Measurements from ENCODE around the gene CCDC12.

The CCDC12 gene

DNA sequence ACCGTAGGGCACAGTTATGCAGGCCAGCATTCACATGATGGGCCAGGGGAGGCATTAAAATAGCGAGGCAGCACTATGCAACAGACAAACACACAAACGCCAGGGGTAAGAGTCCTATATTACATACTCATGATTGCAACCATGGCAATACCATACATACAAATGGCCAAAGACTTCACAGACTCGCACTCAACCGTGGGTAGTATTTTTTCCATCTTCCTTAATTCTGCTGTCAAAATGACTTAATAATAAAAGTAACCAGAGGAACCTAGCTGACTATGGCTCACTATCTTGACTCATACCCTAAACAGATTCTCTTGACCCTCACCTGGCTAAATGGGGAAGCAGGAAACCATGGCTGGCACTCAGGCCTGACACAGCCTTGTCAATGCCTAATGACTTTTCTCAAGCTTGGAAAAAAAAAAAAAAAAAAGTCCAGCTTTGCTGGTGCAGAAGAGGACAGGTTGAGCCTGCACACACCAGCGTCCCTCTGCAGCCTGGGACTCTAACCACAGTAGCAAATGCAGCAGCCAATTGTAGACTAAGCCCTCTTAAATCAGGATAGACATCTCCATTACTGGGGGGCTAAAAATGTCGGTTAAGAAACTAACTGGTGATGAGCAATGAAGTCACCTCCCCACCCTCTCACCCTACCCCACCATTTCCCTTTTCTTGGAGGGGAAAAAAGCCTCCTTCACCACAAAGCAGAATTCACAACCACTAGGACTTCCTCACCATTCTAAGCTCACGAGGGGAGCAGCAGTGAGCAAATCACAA is 23.1 kb downstream of the CCDC12 start:
- no peak for DNase-seq

DNA sequence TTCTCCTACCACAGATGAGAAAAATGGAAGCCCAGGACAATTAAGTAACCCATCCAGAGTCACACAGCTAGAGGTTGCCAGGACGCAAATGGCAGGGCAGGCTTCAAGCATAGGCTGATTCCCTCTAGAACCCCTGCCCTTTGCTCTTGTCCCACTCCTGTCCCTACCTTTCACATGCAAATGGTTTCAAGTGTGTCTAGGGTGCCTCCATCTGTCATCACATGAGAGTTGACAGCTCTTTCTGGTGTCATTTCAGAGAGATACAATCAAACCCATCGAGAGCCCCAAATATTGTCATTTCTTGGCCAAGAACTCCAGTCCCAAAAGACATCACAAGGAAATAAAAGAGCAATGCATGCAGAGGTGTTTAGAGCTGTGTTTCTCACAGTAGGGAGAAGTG is 23.7 kb downstream of the CCDC12 start:
- no peak for DNase-seq

DNA sequence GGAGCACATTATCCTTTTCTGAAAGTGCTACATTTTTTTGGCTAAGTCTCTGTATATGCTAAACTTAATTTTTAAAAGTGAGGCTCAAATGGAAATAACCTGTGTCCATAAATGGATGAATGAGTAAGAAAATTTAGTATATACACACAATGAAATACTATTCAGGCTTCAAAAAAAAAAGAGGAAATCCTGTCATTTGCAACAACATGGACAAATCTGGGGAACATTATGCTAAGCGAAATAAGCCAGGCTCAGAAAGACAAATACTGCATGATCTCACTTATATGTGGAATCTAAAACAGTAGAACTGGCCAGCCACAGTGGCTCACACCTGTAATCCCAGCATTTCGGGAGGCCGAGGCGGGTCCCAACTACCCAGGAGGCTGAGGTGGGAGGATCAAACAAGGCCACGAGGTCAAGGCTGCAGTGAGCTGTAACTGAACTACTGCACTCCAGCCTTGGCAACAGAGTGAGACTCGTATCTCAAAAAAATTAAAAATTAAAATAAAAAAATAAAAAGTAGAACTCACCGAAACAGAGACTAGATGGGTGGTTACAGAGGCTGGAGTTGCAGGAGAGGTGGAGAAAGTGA is 25.8 kb downstream of the CCDC12 start:
- DNase-seq, result no peak

DNA sequence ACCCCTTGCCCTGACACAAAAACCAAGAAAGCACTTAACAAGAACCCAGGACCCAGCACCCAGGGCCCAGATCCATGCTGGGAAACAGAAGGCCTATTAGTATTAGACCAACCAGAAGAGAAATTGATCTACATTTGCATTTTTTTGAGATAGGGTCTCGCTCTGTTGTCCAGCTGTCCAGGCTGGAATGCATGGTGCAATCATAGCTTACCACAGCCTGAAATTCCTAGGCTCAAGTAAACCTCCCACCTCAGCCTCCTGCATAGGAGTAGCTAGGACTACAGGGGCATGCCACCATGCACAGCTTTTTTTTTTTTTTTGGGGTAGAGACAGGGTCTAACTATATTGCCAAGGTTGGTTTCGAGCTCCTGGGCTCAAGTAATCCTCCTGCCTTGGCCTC is 26.4 kb downstream of the CCDC12 start:
- DNase-seq, result no peak

DNA sequence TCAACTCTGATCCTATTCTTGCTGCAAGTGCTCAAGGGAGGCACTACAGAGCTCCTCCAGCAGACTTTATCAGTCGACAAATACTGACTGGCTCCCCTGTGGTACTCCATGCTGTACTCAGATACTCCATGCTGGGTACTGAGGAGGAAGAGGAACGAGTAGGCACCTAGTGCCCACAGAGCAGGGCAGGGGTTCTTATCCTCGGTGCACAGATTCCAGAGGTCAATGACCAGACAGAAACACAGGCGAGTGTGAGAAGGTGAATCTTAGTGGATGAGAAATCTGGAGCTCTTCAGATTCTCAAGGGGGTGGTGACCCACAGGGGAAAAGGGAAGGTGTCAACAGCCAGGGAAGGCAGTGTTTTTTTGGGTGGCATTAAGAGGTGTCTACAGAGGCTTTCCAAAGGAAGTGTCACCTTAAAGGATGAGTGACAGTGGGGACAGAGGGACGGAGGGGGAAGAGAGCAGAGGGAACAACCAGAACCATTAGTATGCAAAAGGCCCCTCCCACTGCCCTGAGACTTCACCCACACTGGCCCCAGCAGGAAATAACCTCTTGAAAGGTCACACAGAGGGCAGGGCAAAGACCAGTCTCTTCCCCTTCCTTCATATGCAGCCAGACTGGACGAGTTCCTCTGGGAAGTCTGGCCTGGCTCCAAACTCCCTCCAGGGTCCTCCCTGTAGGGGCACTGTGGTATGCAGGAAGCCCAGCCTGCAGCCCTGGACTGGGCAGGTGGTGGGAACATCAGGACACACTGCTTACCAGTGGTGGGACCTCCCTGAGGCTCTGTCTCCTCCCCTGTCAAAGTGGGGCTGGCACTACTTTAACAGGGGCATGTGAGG is 27.5 kb downstream of the CCDC12 start:
- no peak for DNase-seq

DNA sequence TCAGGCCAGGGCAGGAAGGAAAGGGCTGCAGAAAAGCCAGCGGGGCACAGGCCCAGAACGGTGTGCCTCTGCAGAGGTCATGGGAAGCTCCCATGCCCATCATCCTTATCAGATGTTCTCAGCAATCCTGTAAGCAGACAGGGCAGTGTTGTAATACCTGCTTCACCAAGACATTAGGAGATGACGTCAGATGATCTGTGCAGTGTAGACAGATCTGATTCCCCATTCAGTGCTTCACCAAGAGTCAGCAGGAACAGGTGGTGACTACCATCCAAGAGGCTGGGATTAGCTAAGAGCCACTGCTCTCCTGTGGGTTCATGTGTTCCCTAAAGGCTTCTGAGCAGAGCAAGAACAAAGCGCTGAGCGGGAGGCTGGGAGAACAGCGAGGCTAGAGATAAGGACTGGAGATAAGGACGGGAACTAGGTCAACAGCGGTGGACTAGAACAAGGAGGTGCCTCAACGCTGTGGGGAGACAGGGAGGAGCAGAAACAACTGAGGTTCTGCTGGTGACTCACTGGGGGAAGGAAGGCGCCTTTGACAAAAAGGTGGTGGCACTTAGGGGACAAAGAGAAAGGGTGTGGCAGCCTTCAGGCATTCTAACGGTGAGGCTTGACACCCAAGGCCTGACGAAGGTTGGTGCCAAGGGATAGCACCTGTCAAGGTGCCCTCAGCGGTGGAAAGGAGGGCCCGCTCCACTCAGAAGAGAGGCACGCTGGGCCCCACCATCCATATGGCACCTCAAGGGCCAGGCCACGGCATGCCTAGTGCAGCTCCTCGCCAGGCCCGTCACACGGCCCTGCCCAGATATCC is 28.4 kb downstream of the CCDC12 start:
- DNase-seq, result peak; percentile 43

DNA sequence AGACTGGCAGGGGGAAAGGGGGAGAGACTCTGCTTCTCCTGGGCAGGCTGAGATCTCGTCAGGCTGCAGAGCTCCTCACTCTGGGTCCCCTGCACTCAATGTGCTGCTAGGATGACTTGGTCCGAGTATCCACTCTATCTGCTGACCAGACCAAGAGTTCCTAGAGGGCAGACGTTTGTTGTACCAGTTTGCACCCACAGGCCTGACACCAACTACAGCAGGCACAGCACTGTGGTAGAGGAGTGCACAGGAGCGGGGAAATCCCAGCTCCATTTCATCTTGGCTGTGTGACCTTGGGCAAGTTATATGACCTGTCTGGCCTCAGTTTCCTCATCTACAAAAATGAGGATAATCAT is 29.0 kb downstream of the CCDC12 start:
- no peak for DNase-seq

DNA sequence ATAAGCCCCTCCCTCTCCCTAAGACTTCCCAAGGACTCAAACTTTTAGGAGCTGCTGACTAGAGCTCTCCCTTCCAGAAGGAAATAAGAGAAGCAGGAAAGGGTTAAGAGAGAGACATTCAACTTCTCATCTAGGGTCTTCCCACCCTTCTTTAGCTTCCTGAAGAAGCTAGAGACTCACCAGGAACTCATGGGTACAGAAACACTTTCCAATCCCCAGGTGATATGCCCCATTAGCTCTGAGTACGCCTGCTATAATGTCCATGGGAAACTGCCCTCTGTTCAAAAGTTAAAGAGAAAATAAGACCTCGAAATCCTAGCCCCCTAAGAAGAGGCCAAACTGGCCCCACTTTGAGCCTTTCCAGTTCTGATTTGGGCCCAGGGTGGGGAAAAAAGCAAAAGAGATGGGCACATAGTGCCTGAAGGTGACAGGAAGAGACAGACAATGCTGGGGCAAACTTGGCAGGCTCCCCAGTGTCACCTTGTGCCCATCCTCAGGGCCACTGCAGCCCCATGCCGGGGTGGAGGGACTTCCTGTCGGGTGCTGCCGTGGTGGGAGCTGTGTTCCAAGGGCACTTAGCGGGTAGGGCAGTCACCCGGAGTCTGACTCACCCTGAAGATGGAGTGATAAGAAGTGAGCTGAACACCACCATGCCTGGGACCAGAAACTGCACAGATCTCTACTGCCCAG is 29.5 kb downstream of the CCDC12 start:
- DNase-seq, result peak; percentile 35

DNA sequence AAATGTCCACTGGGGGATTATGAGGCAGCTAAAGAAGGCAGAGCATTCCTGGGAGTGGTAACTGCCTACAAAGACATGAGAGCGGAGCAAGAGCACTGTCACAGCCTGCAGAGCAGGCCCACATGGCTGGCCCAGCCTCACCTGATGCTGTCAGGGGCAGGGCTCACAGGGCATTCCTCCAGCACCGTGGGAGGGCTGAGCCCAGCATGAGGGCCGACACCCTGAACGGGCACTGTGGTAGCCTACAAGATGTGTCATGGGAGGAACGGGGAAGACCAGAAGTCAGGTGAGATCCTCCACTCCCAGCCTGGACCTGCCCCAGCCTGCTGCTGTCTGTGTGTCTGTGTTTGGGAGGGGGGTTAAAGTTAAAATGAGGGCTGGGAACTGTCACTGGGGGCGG is 30.1 kb downstream of the CCDC12 start:
- DNase-seq, result no peak

DNA sequence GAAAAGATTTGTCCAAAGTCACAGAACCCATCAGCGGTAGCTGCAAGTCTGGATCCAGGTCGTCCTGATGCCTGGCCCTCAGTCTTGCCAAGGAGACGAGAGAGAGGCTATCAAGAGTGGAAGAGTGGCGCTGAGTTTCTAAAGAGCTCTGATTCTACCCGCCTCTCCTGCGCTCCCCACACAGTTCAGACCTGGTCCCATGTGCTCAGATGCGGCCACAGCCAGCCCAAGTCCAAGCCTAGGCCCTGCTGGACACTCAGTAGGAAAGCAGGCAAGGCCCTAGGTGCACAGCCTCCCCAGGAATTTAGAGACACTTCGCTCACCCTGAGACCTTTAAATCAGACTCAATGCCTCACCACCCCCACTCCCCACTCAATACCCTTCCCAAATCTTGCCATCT is 32.4 kb downstream of the CCDC12 start:
- DNase-seq, result no peak

DNA sequence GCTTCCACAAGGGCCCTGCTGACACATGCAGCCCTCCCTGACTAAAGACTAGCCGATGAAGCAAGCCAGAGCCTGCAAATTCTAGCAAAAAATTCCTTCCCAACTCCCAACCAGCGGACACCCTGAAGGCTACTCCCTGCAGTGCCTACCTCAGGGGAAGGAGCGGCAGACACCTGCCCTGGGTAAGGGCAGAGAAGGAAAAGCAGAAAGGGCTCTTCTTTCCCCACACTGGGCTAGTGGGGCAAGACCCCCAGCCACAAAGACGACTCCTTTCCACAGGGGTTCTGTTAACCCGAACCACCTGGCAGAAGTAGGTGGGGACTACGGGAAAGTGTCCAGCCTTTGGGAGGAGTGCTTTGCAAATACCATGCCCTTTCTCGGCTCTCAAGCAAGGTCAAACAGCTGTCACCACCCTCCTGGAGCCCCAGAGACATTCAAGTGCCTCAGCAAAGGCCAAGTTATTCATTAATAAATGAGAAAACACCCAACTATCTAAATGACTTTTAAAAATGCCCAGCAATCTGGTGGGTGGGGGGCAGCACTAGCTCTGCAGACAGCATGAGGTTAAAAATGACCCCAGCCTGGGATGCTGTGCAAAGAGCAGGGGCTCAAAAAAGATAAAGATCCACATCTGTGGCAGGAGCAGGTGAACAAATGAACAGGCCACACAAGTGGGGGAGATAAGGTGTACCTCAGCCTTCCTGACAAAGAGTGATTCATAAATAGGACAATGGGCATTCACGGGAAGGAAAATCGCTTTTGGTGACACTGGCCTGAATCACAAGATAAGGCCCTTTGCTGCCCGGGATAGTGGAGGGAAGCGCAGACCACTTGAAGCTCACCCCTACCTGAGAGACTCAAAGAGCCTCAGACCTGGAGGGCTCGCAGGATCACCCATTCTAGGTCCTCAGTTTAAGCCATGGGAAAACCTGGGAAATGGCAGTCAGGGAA is 33.0 kb downstream of the CCDC12 start:
- DNase-seq, result no peak

DNA sequence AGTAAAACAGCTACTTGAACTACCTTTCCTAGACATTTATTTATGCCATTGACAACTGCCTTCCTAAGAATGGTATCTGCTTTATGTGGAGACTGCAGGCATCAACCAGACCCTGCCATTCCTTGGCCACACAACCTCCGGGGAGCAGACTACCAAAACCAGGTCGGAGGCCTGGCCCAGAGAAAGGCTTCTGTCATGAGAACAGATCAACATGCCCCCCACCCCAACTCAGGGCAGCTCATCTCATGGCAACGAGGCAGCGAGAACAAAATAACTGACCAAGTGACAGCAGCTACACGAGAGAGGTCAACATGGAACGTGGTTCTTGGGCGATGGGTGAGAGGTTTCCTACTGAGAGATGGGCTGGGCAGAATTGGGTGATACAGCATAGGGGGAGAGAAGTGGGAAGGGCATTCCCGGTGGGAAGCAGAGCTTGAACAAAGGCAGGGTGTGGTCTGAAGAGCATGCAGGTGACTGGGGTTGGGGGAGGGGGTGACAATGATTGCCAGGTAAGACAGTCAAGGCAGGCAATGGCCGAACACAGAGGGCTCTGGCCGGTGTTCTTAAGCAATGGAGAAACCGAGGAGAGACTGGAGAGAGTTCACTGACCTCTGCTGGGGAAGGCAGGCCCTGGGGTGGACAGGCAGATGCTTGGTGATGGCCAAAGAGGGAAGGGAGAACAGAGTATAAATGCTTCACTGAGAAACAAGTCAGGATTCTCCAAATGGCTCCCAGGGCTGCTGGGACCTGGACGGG is 33.9 kb downstream of the CCDC12 start:
- no peak for DNase-seq

DNA sequence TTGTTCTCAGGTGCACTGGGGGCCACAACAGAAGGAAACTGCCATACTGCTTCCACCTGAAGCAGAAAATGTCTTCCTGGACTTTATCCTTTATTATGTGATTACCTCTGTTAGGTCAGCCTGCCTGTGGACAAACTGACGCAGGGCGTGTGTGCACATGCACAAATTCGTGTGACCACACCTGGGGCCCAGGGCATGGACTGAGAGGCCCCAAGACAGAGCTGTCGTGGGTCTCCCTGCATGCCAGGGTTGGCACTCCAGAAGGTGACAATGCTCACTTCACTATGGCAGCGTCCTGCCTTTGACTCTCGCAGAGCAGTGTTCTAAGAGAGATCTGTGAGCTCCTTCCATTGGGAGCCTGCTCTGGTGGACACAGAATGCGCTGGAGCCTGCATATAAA is 34.5 kb downstream of the CCDC12 start:
- no peak for DNase-seq

DNA sequence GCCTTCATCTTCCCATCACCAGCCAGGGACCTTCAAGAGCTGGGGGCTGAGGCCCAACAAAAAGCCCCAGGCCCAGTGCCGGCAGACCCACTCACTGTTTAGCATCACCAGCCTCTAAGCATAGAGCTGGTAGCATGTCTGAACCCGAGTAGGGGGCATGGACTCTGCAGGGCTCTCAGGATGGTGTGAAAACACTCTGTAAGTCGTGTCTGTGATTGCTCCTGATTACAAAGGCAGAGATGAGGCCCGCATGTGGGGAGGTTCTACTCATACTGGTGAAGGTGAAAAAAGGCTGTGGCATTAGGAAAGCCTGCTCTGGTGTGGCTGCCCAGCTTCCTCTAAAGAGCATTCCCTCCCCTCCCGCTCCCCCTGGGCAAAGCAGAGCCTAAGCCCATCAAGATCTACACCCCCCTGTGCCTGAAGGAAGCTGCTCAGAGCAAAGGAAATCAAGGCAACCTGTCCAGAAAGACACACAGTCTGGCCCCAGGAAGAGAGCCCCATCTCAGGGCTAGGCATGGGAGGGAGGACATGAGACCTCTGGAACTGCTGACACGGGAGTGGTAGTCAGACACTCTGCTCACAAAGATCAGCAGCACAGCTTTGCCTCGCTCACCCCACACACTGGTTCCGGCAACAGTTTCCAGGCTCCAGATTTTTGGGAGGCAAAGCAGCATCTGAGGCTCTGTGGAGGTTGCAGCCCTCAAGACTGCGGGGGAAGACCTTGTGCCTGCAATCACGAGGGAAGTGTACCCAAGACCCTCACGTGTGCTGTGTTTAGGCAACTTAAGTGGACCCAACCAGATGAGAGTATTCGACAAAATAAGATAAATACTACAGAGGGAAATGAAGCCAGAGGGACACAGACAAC is 36.7 kb downstream of the CCDC12 start:
- DNase-seq, result no peak

DNA sequence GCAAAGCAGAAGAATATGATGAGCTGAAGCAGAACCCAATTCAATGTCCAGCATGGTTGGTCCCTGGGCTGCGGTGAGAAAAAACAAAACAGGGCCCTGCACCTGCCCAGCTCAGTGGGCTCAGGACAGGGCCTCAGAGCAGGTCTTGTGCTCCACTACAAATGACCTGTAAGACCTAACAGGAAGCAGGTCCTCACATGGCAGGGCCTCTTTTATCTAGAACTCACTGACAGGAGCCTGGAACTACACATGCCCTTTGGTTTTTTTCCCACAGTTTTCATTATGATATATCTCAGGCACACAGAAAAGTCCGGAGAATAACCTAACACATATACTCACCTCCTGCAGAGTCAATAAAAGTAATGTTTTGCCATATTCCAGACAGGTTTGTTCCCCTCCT is 38.4 kb downstream of the CCDC12 start:
- DNase-seq, result no peak

DNA sequence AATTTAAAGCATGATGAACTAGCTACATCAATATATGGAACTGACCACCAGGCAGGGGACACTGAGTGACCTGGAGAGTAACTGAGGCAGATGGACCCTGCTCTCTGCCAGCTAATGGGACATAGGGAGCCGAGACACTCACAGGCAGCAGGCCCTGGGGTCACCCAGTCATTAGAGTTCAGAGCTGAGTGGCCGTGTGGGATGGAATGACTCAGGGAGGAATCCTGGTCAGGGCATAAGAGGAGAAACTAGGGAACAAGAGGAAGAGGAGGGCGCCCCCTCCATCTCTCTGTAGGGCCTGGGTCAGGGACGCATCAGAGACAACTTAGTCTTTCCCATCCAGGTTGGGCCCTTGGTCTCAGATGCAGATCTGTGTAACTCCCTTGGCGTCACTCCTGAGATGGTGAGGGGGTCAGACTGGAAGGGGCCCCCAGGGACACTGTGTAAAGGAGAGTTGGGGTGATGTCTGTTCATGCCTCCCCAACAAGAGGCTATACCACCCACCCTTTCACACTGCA is 39.8 kb downstream of the CCDC12 start:
- no peak for DNase-seq

DNA sequence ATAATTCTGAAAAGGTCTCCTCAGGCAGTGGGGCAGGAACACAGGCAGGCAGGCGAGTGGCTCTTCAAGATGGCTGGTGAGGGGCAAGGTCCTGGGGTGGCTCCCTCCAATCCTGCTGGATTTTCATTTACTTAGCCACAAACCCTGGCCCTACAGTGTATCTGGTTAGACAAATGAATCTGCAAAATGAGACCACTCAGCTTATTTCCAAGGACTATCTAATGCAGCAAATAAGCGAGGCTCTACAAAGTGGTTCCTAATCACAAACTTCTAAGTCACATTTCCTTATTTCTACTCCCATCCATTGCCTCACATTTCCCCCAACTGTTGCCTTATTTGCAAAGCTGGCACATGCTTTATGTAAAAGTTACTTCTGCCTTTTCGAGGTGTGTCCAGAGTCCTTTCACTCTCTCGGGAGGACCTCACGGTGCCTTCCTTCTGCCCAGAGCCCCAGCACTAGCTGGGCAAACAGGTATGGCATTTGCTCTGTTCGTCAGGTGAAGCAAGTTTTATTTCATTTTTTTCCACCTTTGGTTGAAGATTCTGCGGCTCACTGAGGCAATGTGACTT is 40.5 kb downstream of the CCDC12 start:
- no peak for DNase-seq

DNA sequence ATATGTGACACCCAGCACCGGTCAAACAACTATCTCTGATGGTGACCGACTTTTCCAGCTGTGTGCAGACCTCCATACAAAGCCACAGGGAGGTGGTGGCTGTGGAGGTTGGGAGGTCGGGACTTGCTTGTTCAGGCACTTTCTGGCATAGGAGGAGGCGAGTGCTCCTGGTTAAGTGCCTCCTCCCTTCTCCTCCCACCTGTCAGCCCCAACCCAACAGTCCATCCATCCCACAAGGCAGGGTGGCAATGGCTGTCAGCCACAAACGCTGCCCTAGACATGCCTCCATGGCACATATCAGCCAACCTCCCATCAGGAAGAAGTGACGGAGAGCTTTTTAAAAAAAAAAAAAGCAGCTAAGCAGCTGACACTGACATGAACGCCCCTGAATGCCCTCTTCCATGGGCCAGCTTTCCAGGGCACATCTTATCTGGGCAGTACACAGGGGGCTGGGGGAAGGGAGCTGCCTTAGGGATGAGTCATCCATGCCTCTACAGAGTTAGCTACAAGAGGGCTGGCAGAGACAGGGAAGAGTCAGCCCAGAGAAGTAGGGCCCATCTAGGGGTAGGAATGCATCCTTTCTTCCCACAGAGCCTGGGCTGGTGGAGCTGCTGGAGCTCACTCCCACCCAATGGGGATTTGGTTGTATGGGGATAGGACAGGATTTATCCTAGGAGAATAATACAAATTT is 41.2 kb downstream of the CCDC12 start:
- no peak for DNase-seq

Measured in stimulated activated CD4-positive, alpha-beta T cell treated with anti-CD3 and anti-CD28 coated beads, Interleukin-4, amount 100 ng/mL, for 1 hour (primary cell).